Cardiac fibroblast (primary cell): ENCODE data around the gene THTPA.

Experiments
- DNase-seq, 2 donors: peaks; one replicate each; pipeline versions ENCODE4 v3.0.0 to v3.0.0-alpha.2; 2010; ENCODE audit warnings: low read depth in 2 of 2
- H3K4me3 ChIP-seq, 2 donors: replicated peaks in 1 of 2; 1 replicate in 1 of 2; 2 replicates in 1 of 2; pipeline ENCODE4 v1.5.1; 2011; ENCODE audit warnings: low read depth in 2 of 2, low read length in 2 of 2, mild to moderate bottlenecking in 2 of 2, moderate library complexity in 1 of 2
- CTCF ChIP-seq: IDR thresholded peaks from one replicate; pipeline ENCODE4 v1.5.1; 2011; ENCODE audit warnings: low read depth, mild to moderate bottlenecking, low read length, inconsistent platforms

THTPA gene

GRCh38 chr14:23555882-23556699 is at the start of gene THTPA:
Gene THTPA (plus strand): TSS chr14:23556271. CDS start chr14:23556758, 487 bp downstream.
- DNase-seq = peak; percentile 89 to 92
- no peak for TF ChIP-seq CTCF
- peak within 1 kb of the TSS; percentile 78 to 91 for H3K4me3 ChIP-seq

- no peak for TF ChIP-seq CTCF
- no peak overlapping the region for H3K4me3 ChIP-seq
- no peak for DNase-seq
Observed at GRCh38 chr14:23512156-23512555, 43.9 kb upstream of the THTPA start.

GRCh38 chr14:23513005-23513817 is 42.9 kb upstream of the THTPA start:
- H3K4me3 ChIP-seq = no peak overlapping the region
- DNase-seq = no peak
- no peak for TF ChIP-seq CTCF

DNA sequence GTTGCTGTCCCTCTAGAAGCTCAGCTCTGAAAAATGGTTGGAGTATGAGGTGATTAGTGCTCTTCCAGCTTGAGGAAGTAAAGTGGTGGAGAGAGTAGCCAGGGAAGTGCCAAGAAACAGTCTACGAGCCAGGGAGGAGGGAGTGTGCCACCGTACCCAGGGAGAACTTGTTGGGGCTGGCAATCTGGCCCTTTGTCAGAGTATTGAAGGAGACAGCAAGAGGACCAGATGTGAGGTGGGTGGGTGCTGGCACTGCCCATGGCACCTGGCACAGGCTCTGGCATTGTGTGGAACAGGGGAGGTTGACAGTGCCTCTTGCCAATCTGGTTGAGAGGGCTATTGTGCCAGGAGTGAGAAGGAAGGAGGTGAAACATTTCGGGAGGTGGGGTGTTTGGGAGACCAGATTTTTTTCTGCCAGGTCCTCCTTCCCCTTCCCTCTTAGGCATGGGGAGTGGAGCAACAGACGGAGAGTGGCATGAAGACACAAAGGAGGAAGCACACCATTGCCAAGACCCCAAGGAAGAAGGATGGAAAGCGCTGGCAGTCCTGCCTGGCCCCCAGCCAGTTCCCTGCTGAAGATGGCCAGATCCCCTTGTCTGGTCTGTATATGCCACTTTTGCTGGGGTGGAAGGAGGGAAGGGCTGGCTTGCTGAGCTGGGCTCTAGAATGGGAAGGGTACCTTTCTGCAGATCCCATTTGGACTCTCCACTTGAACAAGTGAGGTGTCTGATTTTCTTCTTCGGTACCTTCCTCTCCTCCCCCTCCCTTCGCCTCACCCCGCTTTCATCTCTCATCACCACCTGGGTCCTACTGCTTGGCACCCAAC is 42.0 kb upstream of the THTPA start:
- no peak for TF ChIP-seq CTCF
- no peak for DNase-seq
- no peak overlapping the region for H3K4me3 ChIP-seq

- no peak for DNase-seq
- TF ChIP-seq CTCF = no peak
- no peak overlapping the region for H3K4me3 ChIP-seq
Observed at GRCh38 chr14:23514644-23514957, 41.5 kb upstream of the THTPA start.

- H3K4me3 ChIP-seq = no peak overlapping the region
- no peak for DNase-seq
- no peak for TF ChIP-seq CTCF
Observed at GRCh38 chr14:23517650-23518326, 38.3 kb upstream of the THTPA start.
